ENCODE results near the gene MAN2A2.

DNA sequence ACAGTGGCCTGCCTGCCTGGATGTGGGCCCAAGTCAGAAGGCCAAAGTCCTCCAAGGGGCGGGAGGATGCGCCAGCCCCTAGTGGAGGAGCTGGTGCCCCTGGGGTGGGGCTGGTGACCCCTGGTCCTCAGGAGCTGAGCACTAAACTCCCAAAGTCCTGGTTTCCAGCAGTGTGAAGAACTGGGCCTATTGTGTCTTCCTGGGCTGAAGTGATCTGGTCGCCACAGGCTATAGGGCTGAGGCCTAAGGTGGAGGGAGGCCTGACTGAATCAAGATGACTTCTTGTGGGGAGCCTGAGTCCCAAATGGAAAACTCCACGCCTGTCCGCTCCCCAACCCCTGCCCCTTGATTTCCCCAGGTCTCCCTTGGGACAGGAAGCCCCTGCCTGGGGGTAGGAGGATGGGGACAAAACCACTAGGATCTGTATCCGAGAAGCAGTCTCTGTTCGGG lies 19.6 kb upstream of the MAN2A2 start:
- TF ChIP-seq ARNT (IDR thresholded peaks at IDR 0.05) (no peak), SP1 (IDR thresholded peaks at IDR 0.05) (no peak), FOXK2 (IDR thresholded peaks at IDR 0.05) (no peak), CTBP1 (IDR thresholded peaks at IDR 0.05; ENCODE audit: borderline replicate concordance) (no peak), FOXM1 (IDR thresholded peaks at IDR 0.05; ENCODE audit: borderline replicate concordance) (no peak), BHLHE40 (IDR thresholded peaks at IDR 0.05; ENCODE audit: borderline replicate concordance) (no peak), TARDBP (IDR thresholded peaks at IDR 0.05) (no peak)

Measured in HEK293T (cell line).